ENCODE data around the gene TRIM41.
"Not testable (repeated sequence)": the region's sequence is repeated elsewhere in the genome, so short reads cannot be mapped to it uniquely, and the experiment has no call there.

Gene TRIM41

DNA sequence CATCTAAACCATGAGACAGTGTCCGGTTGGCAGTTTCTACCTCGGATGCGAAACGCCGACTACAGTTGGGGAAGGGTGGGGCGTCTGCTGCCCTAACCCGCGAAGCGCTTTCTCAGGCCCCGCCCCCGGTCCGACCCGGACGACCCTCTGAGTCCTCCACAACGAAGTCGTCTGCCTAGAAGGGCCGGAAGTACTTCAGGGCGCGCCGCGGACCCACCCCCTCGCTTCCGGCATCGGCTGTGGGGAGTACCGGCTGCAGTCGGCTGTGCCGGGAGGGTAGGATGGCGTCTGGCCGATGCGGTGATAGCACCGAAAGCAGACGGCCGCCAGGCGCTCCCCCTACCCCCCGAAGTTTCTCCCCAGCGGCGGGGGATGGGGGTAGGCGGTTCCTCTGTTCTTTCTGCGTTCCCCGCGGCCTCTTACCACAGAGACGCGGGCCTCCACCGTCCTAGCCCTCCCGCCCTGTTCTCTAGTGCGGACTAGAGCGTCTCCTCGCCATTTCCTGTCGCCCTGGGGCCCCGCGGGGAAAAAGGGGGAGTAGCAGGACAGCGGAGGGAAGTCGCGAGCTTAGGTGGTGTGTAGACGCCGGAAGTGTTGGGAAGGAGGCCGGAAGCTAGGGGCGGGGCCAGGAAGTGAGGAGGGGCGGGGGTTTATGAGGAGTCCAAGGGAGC, at the start of gene TRIM41:
TRIM41 (plus strand) TSS at position 224 of the 671 bp plus-strand sequence. CDS start 719 bp downstream, outside the sequence.
- DNase-seq: no peak
- TF ChIP-seq POLR2A (IDR thresholded peaks at IDR 0.05; ENCODE audit: low read length) (peak; percentile 98), GATA1 (IDR thresholded peaks at IDR 0.05; ENCODE audit: low read depth, low read length) (no peak)

DNA sequence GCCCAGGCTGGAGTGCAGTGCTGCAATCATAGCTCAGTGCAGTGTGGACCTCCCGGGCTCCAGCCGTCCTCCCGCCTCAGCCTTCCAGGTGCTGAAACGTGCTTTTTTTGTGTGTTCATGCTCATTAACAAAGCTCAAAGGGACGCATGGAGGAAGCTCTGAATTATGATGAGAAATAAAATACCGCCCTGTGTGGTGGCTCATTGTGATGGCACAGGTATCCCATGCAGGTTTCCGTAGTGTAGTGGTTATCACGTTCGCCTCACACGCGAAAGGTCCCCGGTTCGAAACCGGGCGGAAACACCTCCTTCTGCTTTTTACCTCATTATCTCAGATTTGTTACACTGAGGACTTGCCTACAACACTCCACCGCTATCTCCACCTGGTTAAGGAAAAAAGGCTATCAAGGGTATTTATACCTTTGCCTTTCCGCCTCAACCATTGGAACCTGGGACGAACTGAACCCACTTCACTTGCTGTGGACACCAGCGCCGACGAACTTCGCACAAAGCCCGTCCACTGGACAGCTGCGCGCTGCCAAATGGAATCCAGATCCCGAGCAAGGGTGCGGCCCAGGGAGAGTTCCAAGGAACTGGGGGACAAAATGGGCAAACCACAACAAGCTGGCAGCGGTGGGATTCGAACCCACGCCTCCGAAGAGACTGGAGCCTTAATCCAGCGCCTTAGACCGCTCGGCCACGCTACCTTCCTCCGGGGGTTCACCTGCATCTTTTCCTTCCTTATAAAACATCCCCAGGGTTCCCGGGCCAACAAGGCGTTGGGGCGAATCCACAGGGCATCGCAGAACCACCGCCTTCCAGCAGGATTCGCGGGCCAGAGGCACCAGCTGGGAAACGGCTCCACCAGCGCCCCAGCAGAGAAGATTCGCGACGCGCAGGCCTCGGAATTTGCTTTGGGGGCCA, 49.4 kb upstream of the TRIM41 start:
- no peak for DNase-seq
- peak; percentile 15 for TF ChIP-seq POLR2A (IDR thresholded peaks at IDR 0.05; ENCODE audit: low read length)
- no peak for TF ChIP-seq GATA1 (IDR thresholded peaks at IDR 0.05; ENCODE audit: low read depth, low read length)

DNA sequence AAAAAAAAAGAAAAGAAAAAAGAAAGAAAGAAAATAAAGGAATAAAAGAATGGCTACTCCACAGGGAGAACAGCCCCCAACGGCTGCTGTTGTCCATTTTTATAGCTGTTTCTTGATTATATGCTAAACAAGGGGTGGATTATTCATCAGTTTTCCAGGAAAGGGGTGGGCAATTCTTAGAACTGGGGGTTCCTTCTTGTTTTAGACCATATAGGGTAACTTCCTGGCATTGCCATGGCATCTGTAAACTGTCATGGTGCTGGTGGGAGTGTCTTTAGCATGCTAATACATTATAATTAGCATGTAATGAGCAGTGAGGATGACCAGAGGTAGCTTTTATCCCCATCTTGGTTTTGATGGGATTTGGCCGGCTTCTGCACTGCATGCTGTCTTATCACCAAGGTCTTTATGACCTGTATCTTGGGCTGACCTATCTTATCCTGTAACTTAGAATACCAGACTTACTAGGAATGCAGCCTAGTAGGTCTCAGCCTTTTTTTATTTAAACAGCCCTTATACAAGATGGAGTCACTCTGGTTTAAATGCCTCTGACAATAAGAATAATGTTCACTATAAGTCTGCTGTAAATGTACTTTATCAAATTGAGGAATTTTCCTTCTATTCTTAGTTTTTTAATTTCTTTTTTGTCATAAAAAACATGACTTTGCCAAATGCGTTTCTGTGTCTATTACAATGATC, 46.7 kb upstream of the TRIM41 start:
- DNase-seq: no peak

DNA sequence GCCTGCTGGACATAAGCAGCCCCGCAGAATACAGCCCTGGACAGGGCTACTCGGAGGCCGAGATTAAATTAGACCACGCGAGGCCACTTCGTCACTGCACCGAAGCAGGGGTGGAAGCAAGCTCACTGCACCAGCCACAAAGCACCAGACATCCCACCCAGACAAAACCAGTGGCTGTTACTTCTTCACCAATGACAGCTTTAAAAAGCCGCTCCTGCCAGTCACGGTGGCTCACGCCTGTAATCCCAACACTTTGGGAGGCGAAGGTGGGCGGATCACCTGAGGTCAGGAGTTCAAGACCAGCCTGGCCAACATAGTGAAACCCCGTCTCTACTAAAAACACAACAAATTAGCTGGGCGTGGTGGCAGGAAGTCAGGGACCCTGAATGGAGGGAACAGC, 45.5 kb upstream of the TRIM41 start:
- not testable (repeated sequence) for DNase-seq

More for the DNA sequence above, 46.7 kb upstream of the TRIM41 start:
- no peak for TF ChIP-seq POLR2A (IDR thresholded peaks at IDR 0.05; ENCODE audit: low read length)
- no peak for TF ChIP-seq GATA1 (IDR thresholded peaks at IDR 0.05; ENCODE audit: low read depth, low read length)

DNA sequence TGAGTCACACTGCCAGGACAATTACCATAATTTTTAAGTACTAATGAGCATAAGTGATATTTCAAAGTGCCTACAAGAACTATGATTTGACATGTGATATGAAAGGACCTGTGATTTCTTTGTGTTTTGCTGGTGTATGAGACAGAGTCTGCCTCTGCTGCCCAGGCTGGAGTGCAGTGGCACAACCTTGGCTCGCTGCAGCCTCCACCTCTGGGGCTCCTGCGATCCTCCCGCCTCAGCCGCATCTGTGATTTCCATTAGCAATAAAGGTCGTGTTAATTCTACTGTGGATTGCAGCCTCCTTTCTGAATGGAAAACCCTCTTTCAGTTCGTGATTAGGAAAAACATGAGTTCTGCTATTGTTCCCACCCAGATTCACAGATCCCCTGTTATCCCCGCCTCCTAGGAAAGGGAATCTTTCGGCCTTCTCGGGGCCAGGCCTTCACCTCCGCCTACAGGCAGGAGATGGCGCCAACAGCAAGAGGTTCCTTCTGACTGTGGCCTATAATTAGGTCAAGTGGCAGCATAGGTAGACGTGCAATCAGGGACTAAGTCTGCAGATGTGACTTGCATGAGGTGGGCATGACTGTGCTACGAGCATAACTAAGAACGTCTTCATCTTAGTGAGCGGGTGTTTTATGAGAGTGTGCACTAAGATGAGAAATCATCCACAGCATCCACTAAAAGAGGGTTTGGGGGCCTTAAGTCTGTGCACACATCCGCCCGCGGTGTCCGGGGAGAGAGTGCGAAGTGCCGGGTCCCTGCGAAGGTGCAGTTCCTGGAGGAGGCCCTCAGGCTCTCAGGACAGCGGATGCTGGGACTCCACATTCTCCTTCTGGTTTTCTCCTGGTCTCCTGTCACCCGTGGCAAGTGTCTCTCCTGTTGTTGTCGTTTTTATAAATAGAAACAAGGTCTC, 41.2 kb upstream of the TRIM41 start:
- TF ChIP-seq GATA1 (IDR thresholded peaks at IDR 0.05; ENCODE audit: low read depth, low read length) (no peak), POLR2A (IDR thresholded peaks at IDR 0.05; ENCODE audit: low read length) (no peak)
- no peak for DNase-seq

DNA sequence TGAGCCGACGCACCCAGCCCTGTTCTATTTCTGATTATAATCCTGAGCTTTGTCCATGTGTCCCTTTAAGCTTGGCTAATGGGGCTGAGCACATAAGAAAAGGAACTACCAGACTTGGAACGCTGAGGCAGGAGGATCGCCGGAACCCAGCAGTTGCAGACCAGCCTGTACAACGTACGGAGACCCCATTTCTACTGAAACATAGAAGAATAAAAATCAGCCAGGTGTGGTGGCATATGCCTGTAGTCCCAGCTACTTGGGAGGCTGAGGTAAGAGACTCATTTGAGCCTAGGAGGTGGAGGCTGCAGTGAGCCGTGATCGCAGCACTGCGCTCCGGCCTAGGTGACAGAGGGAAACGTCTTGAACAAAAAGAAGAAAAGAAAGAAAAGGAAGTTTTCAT, 40.4 kb upstream of the TRIM41 start:
- TF ChIP-seq POLR2A (IDR thresholded peaks at IDR 0.05; ENCODE audit: low read length) (no peak), GATA1 (IDR thresholded peaks at IDR 0.05; ENCODE audit: low read depth, low read length) (no peak)
- no peak for DNase-seq

DNA sequence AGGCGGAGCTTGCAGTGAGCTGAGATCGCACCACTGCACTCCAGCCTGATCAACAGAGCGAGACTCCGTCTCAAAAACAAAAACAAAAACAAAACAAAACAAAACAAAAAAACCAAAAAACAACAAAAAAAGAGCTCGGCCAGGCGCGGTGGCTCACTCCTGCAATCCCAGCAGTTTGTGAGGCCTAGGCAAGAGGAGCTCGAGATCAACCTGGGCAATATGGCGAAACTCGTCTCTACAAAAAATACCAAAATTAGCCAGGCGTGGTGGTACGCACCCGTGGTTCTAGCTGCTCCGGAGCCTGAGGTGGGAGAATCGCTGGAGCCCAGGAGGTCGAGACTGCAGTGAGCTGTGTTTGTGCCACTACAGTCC, 38.2 kb upstream of the TRIM41 start:
- no peak for DNase-seq

DNA sequence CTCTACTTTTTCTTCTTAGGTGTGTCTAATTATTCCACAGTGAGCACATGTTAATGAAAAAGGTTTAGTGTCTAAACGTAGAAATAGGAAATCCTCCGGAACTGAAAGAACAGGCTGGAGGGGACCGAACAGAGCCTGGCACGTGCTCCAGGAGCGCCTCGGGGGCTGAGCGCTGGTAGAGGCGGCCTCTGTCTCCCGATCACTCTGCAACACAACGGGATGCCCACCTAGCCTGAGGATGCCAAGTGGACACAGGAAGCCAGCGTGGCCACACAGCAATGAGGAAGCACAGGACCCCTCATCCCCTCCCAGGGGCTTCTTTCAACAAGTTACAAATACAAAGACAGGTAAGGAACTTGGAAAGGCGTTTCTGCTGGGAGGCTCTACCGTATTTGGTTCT, 37.5 kb upstream of the TRIM41 start:
- TF ChIP-seq POLR2A (IDR thresholded peaks at IDR 0.05; ENCODE audit: low read length): no peak
- TF ChIP-seq GATA1 (IDR thresholded peaks at IDR 0.05; ENCODE audit: low read depth, low read length): no peak
- DNase-seq: no peak

More for the DNA sequence above, 38.2 kb upstream of the TRIM41 start:
- TF ChIP-seq GATA1 (IDR thresholded peaks at IDR 0.05; ENCODE audit: low read depth, low read length) (no peak), POLR2A (IDR thresholded peaks at IDR 0.05; ENCODE audit: low read length) (no peak)

DNA sequence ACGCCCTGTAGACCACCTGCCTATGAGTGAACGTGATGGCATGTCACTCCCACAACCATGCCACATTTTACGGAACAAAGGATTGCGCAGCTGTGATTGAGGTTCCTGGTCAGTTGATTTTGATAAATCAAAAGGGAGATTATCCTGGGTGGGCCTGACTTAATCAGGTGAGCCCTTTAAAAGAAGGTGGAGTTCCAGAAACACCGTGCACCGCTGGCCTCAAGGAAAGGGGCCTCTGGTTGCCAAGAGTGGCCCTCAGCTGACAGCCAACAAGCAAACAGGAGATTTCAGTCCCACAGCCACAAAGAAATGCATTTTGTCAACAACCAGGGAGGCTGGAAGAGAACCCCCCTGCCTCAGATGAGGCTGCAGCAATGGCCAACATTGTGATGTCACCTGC, 37.1 kb upstream of the TRIM41 start:
- DNase-seq: no peak
- TF ChIP-seq GATA1 (IDR thresholded peaks at IDR 0.05; ENCODE audit: low read depth, low read length) (no peak), POLR2A (IDR thresholded peaks at IDR 0.05; ENCODE audit: low read length) (no peak)

DNA sequence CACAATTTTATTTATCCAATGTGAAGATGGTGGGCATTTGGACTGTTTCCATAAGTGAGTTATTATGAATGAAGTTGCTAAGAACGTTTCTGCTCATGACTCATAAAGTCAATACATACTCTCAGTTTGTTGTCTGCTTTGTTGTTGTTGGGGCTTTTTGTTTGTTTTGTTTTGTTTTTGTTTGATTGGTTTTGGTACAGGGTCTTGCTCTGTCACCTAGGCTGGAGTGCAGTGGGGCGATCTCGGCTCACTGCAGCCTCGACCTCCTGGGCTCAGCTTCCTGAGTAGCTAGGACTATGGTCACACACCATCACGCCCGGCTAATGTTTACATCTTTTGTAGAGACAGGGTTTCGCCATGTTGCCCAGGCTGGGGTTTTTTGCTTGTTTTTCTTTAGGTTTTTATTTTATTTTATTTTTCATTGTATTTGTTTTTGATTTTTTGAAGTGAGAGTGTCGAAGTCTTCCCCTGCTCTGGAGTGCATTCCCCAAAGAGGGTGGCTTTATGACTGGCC, 36.0 kb upstream of the TRIM41 start:
- TF ChIP-seq GATA1 (IDR thresholded peaks at IDR 0.05; ENCODE audit: low read depth, low read length) (no peak), POLR2A (IDR thresholded peaks at IDR 0.05; ENCODE audit: low read length) (no peak)
- DNase-seq: no peak

DNA sequence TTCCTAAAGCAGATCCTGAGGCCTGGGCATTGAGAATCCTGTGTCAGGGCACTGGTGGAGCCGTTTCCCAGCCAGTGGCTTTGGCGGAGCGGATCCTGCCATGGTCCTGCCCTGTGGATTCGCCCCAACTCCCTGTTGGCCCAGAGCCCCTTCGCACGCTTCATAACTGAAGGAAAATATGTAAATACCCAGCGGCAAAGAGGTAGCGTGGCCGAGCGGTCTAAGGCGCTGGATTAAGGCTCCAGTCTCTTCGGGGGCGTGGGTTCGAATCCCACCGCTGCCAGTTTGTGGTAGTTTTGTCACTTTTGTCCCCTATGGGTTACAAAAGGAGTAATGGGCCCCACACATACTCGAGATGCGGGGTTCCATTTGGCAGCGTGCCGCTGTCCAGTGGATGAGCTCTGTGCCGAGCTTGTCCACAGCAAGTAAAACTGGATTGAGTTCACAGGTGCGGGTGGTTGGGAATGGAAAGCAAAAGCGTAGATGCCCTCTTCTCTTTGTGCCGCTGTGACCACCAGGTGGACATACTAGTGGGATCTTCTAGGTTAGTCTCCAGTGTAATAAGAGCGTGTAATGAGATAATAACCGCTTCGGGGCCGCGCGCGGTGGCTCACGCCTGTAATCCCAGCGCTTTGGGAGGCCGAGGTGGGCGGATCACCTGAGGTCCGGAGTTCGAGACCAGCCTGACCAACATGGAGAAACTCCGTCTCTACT, 35.4 kb upstream of the TRIM41 start:
- DNase-seq: no peak
- TF ChIP-seq GATA1 (IDR thresholded peaks at IDR 0.05; ENCODE audit: low read depth, low read length) (no peak), POLR2A (IDR thresholded peaks at IDR 0.05; ENCODE audit: low read length) (no peak)

DNA sequence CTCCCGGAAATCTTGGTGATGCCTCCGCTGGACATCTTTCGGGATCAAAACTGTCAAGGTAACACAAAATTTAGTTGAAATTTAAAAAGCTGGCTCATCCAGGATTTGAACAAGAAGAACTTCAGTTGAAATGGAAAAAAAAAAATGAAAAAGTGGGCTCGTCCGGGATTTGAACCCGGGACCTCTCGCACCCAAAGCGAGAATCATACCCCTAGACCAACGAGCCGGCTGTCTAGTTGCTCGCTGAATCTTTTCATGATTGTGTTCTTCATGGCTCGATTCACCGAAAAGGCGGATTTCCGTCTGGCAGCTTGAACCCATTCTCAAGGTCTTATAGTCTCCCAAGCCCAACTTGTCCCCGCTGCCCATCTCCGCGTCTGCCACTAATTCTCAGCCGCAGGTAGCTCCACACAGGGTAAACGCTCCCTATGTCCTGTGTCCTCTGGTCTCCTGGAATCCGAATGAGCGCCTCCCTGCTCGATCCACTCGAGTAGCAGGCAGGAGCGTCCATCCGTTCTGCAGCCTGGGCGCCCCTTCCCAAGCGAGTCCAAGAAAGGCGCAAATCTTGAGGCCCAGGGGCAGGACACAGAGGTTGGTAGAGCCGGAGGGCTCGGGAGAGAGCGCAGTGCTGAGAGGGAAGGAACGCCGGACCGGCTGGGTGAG, 34.2 kb upstream of the TRIM41 start:
- DNase-seq: no peak
- TF ChIP-seq GATA1 (IDR thresholded peaks at IDR 0.05; ENCODE audit: low read depth, low read length) (no peak), POLR2A (IDR thresholded peaks at IDR 0.05; ENCODE audit: low read length) (no peak)

All from erythroblast (primary cell).